ENCODE results near the gene KRT222.

The KRT222 gene

GRCh38 chr17:40615841-40616476 is 49.0 kb downstream of the KRT222 start:
- no peak for DNase-seq (ENCODE audit: low read depth in 4 of 4, low spot score in 1 of 4)

- no peak for DNase-seq (ENCODE audit: low read depth in 4 of 4, low spot score in 1 of 4)
Observed at GRCh38 chr17:40615068-40615840, 49.7 kb downstream of the KRT222 start.

- no peak for DNase-seq (ENCODE audit: low read depth in 4 of 4, low spot score in 1 of 4)
Observed at GRCh38 chr17:40614431-40615067, 50.4 kb downstream of the KRT222 start.

GRCh38 chr17:40613467-40614154 is 51.4 kb downstream of the KRT222 start:
- DNase-seq (ENCODE audit: low read depth in 4 of 4, low spot score in 1 of 4) = no peak

GRCh38 chr17:40612599-40613244 is 52.3 kb downstream of the KRT222 start:
- peak in 1 of 4 experiments; percentile 43 for DNase-seq (ENCODE audit: low read depth in 4 of 4, low spot score in 1 of 4)

GRCh38 chr17:40611840-40612474 is 53.0 kb downstream of the KRT222 start:
- no peak for DNase-seq (ENCODE audit: low read depth in 4 of 4, low spot score in 1 of 4)

GRCh38 chr17:40610359-40610758 is 54.6 kb downstream of the KRT222 start:
- no peak for DNase-seq (ENCODE audit: low read depth in 4 of 4, low spot score in 1 of 4)

- DNase-seq (ENCODE audit: low read depth in 4 of 4, low spot score in 1 of 4) = no peak
Observed at GRCh38 chr17:40608061-40608581, 56.9 kb downstream of the KRT222 start.

- DNase-seq (ENCODE audit: low read depth in 4 of 4, low spot score in 1 of 4) = no peak
Observed at GRCh38 chr17:40607641-40608040, 57.3 kb downstream of the KRT222 start.

GRCh38 chr17:40606548-40607353 is 58.2 kb downstream of the KRT222 start:
- DNase-seq (ENCODE audit: low read depth in 4 of 4, low spot score in 1 of 4) = no peak

- DNase-seq (ENCODE audit: low read depth in 4 of 4, low spot score in 1 of 4) = peak in 2 of 4 experiments; percentile 48 to 57
Observed at GRCh38 chr17:40605306-40605705, 59.7 kb downstream of the KRT222 start.
